ENCODE measurements around the gene NR1I3. TPM values are rescaled to one million over a fixed set of nuclear protein-coding genes. Genes with fewer than 3 reads are reported as not detected.
"Not testable (repeated sequence)": the region's sequence is repeated elsewhere in the genome, so short reads cannot be mapped to it uniquely, and the experiment has no call there.

The NR1I3 gene
- polyA plus RNA-seq, 3 donors = 0.21 to 0.22 TPM; not detected in 1

DNA sequence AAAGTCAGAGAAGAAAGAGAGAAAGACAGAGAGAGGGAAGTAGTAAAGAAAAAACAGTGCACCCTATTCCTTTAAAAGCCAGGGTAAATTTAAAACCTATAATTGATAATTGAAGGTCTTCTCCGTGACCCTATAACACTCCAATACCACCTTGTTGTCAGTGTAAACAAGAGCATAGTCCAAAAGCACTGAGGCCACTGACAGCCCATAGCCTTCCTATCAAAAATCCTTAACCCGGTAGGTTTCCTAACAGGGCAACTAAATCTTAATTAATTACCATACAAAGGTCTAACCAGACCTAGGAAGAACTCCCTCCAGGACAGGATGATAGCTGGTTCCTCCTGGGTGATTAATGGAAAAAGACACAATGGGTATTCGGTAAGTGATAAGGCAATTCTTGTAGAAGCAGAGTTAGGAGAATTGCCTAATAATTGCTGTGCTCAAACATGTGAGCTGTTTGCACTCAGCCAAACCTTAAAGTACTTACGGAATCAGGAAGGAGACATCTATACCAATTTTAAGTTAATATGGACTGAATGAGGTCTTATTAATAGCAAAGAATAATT is 18.0 kb upstream of the NR1I3 start:
- WGBS, 3 donors = 79 to 84% (median 82%) methylated on average over 4 of the region's 4 CpGs
- not testable (repeated sequence) for H3K27ac ChIP-seq (ENCODE audit: low read depth, low read length)

DNA sequence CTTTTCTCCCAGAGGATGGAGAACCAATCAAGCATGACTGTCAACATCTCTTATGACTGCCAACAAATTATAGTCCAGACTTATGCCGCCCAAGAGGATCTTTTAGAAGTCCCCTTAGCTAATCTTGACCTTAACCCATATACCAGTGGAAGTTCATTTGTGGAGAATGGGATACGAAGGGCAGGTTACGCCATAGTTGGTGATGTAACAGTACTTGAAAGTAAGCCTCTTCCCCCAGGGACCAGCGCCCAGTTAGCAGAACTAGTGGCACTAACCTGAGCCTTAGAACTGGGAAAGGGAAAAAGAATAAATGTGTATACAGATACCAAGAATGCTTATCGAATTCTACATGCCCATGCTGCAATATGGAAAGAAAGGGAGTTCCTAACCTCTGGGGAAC is 17.3 kb upstream of the NR1I3 start:
- 64 to 82% (median 68%) methylated on average over 5 of the region's 5 CpGs for WGBS, 3 donors

DNA sequence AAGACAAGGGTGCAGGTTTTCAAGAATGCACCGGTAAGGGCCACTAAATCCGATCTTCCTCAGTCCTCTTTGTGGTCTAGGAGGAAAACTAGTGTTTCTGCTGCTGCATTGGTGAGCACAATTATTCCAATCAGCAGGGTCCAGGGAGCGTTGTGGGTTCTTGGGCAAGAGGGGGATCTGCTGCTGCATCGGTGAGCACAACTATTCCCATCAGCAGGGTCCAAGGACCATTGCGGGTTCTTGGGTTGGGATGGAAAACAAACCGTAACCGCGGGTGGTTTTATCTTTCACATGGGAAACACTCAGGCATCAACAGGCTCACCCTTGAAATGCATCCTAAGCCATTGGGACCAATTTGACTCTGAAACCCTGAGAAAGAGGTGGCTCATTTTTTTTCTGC is 13.6 kb upstream of the NR1I3 start:
- no peak overlapping the region for H3K27ac ChIP-seq (ENCODE audit: low read depth, low read length)
- 95 to 96% (median 96%) methylated on average over 8 of the region's 8 CpGs for WGBS, 3 donors

More for the DNA sequence above, 17.3 kb upstream of the NR1I3 start:
- not testable (repeated sequence) for H3K27ac ChIP-seq (ENCODE audit: low read depth, low read length)

DNA sequence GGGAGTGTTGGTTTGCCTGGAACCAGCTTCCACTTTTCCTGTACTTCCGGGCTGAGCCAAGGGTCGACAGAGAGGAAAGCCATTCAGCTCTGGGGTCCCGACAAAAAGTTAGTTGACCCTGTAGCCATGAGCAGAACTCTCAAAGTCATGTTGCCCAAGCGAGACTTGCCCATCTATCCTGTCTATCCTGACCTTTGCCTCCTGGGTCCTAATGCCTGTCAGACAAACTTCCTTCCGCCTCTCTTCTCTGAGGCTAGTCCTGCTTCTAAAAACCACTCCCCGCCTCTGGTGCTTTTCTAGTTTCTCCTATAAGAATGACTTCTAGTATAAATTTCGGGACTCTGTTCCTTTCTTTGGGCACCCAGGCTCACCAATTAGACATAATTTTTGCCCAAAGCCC is 12.8 kb upstream of the NR1I3 start:
- no peak overlapping the region for H3K27ac ChIP-seq (ENCODE audit: low read depth, low read length)
- WGBS, 3 donors = 75 to 84% (median 80%) methylated on average over 7 of the region's 7 CpGs

DNA sequence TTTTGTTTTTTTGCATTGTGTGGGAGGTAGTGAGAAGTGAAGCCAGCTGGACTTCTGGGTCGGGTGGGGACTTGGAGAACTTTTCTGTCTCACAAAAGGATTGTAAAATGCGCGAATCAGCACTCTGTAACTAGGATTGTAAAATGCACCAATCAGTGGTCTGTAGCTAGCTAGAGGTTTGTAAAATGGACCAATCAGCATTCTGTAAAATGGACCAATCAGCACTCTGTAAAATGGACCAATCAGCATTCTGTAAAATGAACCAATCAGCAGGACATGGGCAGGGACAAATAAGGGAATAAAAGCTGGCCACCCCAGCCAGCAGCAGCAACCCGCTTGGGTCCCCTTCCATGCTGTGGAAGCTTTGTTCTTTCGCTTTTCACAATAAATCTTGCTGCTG is 12.1 kb upstream of the NR1I3 start:
- 73 to 86% (median 84%) methylated on average over 5 of the region's 5 CpGs for WGBS, 3 donors

DNA sequence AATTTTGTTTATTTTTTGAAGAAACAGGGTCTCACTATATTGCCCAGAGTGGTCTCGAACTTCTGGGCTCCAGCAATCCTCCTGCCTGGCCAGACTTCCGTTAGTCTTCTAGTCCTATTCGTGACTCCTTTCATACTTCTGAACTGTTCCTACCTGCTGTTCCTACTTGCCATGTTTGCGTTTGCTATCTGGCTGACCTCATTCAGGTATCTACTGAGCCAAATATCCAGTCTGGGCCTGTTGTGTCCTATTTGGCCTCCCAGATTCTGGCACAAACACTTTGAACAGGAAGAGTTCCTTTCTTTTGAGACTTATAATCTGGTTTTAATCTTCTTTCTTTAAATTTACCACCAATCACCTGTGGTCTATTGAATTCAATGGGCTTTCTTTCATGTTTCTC is 6.9 kb upstream of the NR1I3 start:
- H3K27ac ChIP-seq (ENCODE audit: low read depth, low read length) = no peak overlapping the region
- WGBS, 3 donors = 45 to 94% (median 90%) methylated on average over 4 of the region's 4 CpGs

More for the DNA sequence above, 12.1 kb upstream of the NR1I3 start:
- not testable (repeated sequence) for H3K27ac ChIP-seq (ENCODE audit: low read depth, low read length)

DNA sequence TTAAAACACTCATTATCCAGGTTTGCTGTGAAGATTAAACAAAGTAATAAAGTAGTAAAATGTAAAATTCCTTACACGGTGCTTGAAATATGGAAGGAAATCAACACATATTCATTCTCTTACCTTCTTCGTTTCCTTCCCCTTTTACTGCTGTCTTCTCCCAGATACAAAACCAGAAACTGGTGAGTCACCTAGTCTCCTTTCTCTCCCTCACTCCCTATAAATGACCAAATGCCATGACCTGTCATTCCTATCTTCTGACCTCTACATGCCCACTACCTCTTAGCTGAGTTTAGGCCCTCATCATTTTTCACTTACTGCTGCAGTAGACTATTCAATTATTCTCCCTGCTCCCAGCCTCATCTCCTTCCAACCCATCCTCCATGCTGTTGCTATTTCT is 4.3 kb upstream of the NR1I3 start:
- H3K27ac ChIP-seq (ENCODE audit: low read depth, low read length) = no peak overlapping the region
- WGBS, 3 donors = 45 to 86% (median 76%) methylated on average over 2 of the region's 2 CpGs

DNA sequence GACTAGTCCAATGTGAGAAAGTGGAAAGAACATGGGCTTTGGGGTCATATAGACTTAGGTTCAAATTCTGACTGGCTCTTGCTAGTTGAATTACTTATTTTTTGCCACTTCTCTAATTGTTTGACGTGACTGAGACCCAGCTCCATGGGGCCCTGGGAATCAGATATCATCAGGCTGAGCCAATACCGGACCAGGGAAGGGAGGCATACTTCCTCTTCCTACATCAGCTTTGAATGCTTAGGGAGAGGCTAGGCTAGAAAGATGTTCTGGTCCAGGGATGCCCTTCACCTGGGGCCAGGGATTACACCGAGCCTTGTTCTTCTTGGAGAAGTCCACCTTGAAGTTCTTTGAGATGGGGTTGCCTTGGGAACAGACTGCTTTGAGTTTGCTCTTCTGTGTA is 3.7 kb upstream of the NR1I3 start:
- WGBS, 3 donors = 61 to 91% (median 69%) methylated on average over 3 of the region's 3 CpGs
- H3K27ac ChIP-seq (ENCODE audit: low read depth, low read length) = no peak overlapping the region

DNA sequence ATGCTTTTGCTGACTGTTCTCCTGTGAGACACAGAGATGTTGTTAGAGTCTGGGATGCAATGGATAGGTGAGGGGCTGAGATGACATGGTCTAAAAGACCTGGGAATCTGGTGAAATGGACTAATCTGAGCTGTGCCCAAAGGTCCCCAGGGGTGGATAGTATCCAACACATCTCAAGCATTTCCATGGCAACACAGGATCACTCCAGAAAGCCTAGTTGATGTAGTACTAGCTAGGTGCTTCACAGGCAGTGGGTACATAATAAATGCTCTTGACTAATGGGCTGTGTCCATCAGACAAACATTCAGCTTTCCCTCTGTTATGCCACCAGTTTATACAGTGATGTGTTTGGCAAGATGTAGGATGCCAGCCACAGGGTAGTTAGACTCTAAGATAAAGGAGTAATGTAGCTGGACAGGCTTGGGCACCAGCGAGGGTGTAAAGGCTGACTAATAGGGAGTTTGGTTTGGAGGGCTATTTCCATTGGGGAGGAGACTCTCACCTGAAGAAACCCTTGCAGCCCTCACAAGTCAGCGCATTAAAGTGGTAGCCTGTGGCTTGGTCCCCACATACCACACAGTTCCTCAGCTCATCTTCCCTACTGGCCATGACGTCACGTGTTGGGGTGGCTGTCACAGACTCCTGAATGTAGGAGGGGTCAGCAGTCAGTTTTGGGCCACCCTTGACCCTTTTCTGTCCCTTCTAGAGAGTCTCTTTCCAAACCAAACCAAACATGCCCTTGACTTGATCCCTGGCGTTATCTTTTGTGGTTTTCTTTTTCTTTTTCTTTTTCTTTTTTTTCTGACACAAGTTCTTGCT is 1.8 kb downstream of the NR1I3 start:
- H3K27ac ChIP-seq (ENCODE audit: low read depth, low read length) = no peak overlapping the region
- whole genome bisulfite sequencing, 3 donors = 80 to 86% (median 86%) methylated on average over 5 of the region's 5 CpGs

DNA sequence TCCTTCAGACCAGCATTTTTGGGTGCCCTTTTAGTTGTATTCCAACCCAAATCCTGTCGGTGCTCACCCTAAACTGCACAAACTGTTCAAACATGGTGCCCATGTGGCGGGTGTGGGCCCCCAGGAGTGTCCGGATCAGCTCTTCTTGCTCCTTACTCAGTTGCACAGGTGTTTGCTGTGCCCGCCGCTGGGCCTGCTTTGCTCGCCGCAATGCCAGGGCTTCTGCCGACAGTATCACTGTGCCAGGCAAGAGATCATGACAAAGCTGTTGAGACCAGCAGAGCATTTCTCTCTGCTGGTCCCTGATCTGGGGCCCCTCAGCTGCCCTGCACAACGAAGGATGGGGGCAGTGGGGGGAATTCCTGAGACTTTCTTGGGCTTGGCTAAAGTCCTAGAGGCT is 4.9 kb downstream of the NR1I3 start:
- H3K27ac ChIP-seq (ENCODE audit: low read depth, low read length) = no peak overlapping the region
- 83 to 88% (median 85%) methylated on average over 9 of the region's 9 CpGs for WGBS, 3 donors

DNA sequence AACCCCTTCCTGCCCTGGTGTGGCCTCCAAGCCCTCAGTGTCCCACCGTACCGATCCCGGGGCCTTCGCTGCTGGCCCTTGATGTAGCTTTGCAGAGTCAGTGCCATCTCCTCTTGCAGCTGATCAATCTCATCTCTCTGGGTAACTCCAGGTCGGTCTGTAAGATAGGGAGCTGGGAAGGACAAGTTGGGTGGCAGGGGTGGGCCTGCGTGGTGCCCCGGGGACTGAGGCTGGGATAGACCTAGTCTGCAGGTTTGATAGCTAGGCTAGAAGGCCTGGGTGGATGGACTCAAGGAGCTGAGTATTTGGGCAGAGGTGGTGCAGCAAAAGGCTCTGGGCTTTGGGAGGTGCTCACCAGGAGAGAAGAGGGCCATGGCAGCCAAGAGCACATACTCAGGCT is 7.2 kb downstream of the NR1I3 start:
- WGBS, 3 donors = 95 to 96% (median 96%) methylated on average over 7 of the region's 7 CpGs
- H3K27ac ChIP-seq (ENCODE audit: low read depth, low read length) = no peak overlapping the region

DNA sequence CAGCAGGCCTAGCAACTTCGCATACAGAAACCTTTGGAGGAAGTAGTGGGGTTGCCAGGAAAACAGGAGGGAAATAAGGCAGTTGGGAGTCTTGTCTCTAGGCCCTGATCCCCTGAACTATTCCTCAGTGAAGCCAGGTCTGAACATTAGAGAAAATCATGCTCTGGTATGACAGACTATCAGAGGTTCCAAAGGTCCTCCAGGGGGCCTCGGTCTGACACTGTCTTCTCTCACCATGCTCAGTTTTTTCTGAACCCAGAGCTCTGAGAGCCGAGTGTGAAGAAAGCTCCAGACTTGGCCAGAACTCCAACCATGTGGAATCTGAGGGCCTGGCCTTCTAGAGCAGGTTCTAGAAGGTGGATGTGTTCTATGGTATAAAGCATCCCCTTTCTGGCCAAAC is 8.1 kb downstream of the NR1I3 start:
- H3K27ac ChIP-seq (ENCODE audit: low read depth, low read length) = no peak overlapping the region
- 57 to 75% (median 72%) methylated on average over 3 of the region's 3 CpGs for WGBS, 3 donors

DNA sequence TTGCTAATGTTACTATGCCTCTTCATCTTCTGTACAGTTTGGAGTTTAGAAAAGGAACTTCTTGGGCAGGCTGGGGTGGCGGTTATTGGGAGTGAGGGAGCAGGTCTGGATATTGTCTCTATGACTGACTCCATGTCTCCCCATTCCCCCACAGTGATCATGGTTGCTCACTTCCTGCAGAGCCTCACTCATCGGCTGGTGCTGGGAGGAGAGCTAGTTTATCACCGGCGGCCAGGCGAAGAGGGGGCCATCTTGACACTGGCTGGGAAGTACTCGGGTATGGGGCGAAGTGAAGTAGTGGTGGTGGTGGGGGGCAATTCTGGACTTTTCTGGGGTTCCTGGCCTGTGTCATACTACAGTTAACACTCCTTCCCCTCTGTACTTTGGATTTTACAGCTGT is 10.0 kb downstream of the NR1I3 start:
- H3K27ac ChIP-seq (ENCODE audit: low read depth, low read length) = no peak overlapping the region
- 76 to 92% (median 79%) methylated on average over 7 of the region's 7 CpGs for WGBS, 3 donors

DNA sequence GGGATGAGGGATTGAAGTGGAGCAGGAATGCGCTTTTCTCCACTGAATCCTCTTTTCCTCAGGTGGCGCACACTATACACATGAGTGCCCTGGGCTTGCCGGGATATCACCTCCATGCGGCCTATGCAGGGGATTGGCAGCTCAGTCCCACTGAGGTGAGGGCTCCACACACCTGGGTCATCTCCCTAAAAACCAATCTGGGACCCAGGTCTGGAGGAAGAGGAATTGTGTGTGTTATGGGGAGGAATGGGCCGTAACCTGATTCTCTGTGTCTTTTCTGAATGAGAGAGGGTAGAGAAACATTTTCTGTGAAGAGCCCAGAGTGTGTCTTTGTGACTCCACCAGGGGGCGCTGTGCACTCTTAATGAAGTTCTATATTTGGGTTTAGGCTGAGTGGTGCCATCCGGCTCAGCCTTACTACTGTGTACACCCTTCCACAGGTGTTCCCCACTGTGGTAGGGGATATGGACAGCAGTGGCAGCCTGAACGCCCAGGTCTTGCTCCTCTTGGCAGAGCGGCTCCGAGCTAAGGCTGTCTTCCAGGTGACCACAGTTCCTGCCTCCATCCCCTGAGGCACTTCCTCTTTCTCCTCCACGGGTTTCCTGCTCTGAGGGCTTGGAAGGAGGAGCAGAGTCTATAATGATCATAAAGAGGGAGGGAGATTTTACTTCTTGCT is 10.7 kb downstream of the NR1I3 start:
- no peak overlapping the region for H3K27ac ChIP-seq (ENCODE audit: low read depth, low read length)
- WGBS, 3 donors = 40 to 44% (median 41%) methylated on average over 11 of the region's 11 CpGs

DNA sequence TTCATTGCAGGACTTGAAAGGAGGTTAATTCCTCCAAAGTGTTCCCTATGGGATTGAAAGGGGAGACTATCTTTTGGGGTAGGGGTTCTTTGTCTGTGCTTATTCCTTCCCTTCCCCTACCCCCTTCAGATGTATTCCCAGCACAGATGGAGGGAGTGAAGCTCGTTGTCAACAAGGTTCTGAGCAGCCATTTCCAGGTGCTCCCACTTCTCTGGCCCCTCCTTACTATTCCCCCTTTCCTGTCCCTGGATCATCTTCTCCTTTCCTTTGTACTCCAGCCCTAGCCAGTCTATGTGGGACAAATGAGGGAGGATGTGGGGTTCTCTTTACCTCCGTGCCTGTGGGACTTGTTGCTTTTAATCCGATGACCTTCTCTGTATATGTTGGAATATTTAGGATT is 11.2 kb downstream of the NR1I3 start:
- no peak overlapping the region for H3K27ac ChIP-seq (ENCODE audit: low read depth, low read length)

DNA sequence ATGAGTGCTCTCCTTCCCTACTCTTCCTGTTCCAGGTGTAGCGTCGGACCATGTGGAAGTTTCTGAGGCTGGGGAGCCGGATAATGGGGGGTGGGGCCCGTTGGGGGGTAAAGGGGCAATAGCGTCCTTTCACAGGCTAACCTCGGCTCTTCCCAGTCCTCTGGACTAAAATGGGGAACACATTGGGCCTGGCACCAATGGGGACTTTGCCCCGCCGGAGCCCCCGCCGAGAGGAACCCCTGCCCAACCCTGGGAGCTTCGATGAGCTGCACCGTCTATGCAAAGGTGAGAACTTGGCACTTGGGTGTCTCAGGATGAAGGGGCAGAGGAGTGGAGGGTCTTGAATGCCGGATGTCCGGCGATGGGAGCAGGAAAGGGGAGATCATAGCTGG is 11.7 kb downstream of the NR1I3 start:
- 8 to 16% (median 12%) methylated on average over 15 of the region's 15 CpGs for WGBS, 3 donors
- H3K27ac ChIP-seq (ENCODE audit: low read depth, low read length) = no peak overlapping the region

More for the DNA sequence above, 11.2 kb downstream of the NR1I3 start:
- WGBS, 3 donors = 44 to 68% (median 62%) methylated on average over 3 of the region's 3 CpGs

DNA sequence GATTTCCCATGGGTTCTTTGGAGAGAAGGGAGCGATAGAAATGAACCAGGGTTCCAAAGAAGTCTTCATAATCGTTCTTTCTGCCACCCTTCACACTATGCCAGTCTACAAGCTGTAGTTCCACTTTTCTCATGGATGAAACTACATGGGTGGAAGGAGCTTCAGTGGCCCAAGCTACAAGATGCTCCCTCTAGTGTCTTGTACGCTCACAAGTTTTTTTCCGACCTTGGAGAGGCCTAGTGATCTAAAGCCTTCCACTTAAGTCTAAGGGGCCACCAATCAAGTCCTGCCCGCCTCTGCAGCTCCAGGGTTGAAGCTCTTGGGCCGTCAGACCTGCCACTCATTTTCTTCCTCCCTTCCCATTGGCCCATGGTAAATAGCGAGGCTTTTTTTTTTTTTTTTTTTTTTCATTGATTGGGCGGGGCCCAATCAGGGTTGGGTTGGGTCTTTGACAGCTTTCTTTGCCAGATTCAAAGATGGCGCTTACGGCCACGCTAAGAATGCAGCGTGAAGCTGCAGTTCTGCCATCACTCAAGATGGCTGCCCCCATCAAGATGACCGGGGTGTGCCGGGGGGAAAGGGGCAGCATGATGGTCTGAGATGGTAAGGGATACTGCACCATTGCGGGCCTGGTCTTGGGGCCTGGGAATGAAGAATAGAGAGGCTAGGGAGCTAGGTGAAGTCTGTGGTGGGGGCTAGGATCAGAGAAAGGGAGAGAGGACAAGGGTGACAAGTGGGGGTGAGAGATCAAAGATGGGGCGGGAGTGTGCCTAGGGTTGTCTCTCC is 12.3 kb downstream of the NR1I3 start, which contains the start of gene TOMM40L:
TSS of gene TOMM40L (plus strand) at position 527 of the 786 bp plus-strand sequence. CDS start 430 bp downstream, outside the sequence.
- no peak within 1 kb of the TSS for H3K27ac ChIP-seq (ENCODE audit: low read depth, low read length)

DNA sequence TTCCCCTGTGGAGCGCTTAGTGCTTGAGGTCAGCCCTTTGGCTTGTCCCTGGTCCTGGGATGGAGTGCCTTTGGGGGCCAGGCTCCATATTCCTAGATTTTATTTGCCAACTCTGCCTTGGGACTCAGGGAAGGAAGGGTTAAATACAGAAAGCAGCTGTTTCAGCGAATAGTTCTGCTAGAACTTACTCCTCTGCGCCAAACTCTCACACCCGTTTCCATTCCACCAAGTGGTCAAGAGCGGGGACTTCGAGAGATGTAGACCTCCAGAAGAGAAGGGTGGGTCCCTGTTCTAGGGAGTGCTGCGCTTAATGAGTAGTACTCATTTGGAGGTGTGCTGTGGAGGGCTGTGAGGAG is 12.8 kb downstream of the NR1I3 start:
- WGBS, 3 donors = 57 to 72% (median 60%) methylated on average over 7 of the region's 7 CpGs
- H3K27ac ChIP-seq (ENCODE audit: low read depth, low read length) = no peak overlapping the region

More for the DNA sequence above, 12.3 kb downstream of the NR1I3 start, which contains the start of gene TOMM40L:
- 4 to 11% (median 6%) methylated on average over 16 of the region's 16 CpGs for WGBS, 3 donors

DNA sequence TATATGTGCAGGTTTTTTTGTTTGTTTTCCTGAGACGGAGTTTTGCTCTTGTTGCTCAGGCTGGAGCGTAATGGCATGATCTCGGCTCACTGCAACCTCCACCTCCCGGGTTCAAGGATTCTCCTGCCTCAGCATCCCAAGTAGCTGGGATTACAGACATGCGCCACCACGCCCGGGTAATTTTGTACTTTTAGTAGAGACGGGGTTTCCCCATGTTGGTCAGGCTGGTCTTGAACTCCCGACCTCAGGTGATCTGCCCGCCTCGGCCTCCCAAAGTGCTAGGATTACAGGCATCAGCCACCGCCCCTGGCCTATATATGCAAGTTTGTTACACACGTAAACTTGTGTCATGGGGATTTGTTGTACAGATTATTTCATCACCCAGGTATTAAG is 13.3 kb downstream of the NR1I3 start:
- H3K27ac ChIP-seq (ENCODE audit: low read depth, low read length) = not testable (repeated sequence)
- WGBS, 3 donors = 79 to 91% (median 86%) methylated on average over 10 to 13 of the region's 13 CpGs
